Omental fat pad (tissue), 4 donors: ENCODE data around the gene ECHDC1. TPM values are rescaled to one million over a fixed set of nuclear protein-coding genes. Genes with fewer than 3 reads are reported as not detected.

Experiments
- ATAC-seq: fragments of 150-250 bp; one replicate; pipeline ENCODE4 v1.9.1; 2016; ENCODE audit warnings: mild to moderate bottlenecking, moderate library complexity; ENCODE audit not compliant: low FRiP score
- DNase-seq: peaks from one replicate; pipeline ENCODE4 v3.0.0-alpha.2; 2019; ENCODE audit warnings: low spot score
- total RNA-seq, 4 donors: library from RNA; depleted of rRNA; stranded (reverse); fragments of >200 nt; gene quantifications; one replicate each; pipeline ENCODE4 v1.1.0, GENCODE V29; 2016
- TF ChIP-seq, protein P1 (sequence below), 3 donors: fragments of 450-650 bp; IDR thresholded peaks; one replicate each; pipeline ENCODE4 v1.5.1; 2016 to 2017; ENCODE audit warnings: antibody characterized with exemption in 3 of 3, mild to moderate bottlenecking in 3 of 3, moderate library complexity in 2 of 3

The ECHDC1 gene
- total RNA-seq, 4 donors from 2014 or later = 46.2 to 60.9 (median 60.2) TPM

DNA sequence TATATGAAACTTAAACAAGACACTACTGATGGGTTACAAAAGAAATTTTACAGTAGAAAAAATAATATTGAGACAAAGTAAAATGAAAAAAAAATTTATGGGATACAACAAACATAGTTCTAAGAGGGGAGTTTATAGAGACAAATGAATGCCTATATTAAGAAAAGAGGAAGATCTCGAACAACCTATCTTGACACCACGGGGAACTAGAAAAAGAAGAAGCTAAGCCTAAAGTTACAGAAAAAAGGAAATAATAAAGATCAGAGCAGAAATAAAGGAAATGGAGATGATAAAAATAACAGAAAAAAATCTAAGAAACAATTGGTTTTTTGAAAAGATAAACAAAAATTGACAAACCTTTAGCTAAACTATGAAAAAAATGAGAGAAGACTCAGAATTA, 9.1 kb upstream of the ECHDC1 start:
- no peak for ATAC-seq
- TF ChIP-seq, protein P1, sequence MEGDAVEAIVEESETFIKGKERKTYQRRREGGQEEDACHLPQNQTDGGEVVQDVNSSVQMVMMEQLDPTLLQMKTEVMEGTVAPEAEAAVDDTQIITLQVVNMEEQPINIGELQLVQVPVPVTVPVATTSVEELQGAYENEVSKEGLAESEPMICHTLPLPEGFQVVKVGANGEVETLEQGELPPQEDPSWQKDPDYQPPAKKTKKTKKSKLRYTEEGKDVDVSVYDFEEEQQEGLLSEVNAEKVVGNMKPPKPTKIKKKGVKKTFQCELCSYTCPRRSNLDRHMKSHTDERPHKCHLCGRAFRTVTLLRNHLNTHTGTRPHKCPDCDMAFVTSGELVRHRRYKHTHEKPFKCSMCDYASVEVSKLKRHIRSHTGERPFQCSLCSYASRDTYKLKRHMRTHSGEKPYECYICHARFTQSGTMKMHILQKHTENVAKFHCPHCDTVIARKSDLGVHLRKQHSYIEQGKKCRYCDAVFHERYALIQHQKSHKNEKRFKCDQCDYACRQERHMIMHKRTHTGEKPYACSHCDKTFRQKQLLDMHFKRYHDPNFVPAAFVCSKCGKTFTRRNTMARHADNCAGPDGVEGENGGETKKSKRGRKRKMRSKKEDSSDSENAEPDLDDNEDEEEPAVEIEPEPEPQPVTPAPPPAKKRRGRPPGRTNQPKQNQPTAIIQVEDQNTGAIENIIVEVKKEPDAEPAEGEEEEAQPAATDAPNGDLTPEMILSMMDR (IDR thresholded peaks at IDR 0.05) = no peak
- DNase-seq = no peak

DNA sequence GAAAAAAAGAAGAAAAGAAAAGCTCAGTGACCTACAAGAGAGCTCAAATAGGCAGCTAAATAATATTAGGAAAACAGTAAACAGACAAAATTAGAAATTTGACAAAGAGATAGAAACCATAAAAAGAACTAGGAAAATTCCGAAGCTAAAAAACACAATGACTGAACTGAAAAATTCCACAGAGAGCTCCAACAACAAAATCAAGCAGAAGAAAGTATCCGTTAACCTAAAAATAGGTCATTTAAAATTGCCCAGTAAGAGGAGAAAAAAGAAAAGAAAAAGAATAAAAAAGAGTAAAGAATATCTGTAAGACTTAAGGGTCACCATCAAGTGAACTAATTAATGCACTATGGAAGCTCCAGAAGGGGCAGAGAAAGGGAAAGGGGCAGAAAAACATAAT, 6.6 kb upstream of the ECHDC1 start:
- no peak for DNase-seq
- TF ChIP-seq, protein P1 (IDR thresholded peaks at IDR 0.05) = no peak
- ATAC-seq = no peak

DNA sequence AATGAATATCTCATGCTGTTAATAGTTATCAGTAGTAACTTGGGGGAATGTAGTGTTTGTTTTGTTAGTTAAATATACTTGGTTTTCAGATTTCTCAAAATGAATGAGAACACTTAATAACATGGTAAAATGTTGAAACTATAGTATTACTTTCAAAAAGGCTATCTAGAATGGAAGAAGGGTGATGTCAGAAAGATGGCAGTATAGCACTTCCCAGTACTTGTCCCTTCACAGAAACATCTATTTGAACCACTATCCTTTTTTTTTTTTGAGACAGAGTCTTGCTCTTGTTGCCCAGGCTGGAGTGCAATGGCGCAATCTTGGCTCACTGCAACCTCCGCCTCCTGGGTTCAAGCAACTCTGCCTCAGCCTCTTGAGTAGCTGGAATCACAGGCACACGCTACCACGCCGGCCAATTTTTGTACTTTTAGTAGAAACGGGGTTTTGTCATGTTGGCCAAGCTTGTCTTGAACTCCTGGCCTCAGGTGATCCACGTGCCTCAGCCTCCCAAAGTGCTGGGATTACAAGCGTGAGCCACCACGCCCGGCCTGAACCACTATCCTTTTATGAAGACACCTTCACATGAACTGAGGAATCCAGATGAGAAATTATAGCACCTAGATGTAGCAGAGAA, 4.7 kb upstream of the ECHDC1 start:
- TF ChIP-seq, protein P1 (IDR thresholded peaks at IDR 0.05) = no peak
- ATAC-seq (no peak), DNase-seq (no peak)

DNA sequence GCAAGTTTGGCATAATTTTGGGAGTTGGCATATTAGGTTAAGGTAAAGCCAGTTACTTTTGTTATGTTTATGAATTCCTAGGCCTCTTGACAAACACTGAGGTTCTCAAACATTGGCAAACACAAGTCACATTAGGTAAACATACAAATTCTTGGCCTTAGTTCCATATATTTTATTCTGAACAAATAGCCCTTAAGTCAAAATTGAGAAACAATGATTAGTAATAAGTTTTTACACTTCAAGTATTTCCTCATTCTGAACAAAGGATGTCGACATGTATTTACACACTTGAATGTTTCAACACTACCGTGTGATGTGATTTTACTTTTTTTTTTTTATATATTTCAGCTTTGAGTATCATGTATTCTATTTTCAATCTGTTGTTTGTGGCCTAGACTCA, 3.8 kb upstream of the ECHDC1 start:
- TF ChIP-seq, protein P1 (IDR thresholded peaks at IDR 0.05) = no peak
- ATAC-seq (no peak), DNase-seq (no peak)

DNA sequence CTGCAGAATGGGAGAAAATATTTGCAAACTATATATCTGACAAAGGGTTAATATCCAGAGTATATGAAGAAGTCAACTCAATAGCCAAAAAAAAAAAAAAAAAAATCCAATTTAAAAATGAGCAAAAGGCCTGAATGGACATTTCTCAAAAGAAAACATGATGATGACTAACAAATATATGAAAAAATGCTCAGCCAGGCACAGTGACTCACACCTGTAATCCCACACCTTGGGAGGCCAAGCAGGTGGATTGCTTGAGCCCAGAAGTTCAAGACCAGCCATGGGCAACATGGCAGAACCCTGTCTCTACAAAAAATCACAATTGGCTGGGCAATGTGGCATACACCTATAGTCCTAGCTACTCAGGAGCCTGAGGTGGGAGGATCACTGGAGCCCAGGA, 2.1 kb upstream of the ECHDC1 start:
- TF ChIP-seq, protein P1 (IDR thresholded peaks at IDR 0.05) = no peak
- no peak for ATAC-seq

DNA sequence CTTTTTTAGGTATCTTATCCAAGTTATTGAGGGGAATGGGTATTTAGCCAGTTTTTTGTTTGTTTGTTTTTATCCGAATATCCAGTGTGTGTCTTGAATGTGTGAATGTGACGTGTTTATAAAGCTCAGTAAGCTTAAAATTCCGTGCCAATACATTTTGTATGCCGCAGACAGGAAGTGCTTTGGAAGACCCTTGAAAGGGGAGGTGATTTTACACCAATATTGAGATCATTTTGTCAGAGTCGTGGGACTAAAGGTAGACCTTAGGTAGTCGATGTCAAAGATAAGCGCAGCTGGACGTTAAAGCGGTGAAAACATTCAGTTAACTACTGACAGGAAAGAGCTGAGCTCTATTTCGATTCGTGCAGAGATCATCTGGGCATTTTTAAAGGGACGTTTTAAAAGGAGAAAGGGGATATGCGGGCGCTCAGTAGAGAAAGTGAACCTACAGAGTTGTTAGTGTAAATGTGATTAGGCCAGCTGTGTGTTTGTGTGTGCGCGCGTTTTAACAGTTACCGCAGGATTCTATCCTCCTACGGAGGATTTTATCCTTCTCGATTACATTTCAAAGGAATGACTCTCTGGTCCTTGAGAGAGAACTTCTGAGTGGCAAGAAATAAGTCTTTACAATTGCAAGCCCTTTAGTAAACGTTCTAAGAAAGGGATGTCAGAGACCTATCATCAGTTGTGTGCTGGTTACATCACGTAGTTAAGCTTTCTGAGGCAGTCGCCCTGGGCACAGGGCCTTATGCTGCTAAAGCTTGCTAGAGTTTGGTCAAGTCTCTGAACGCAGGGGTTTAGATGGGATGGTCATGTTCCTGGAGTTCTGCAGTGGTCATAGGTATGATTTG, 625 bp upstream of the ECHDC1 start:
- TF ChIP-seq, protein P1 (IDR thresholded peaks at IDR 0.05) = no peak
- ATAC-seq = no peak
- no peak for DNase-seq

More for the DNA sequence above, 2.1 kb upstream of the ECHDC1 start:
- no peak for DNase-seq
